MV-4-11 (cell line): ENCODE results near the gene FKRP.

ENCODE experiments used
- DNase-seq: peaks from one replicate; lab custom pipeline; 2025; lab: John Stamatoyannopoulos, UW

The FKRP gene

GRCh38 chr19:46719629-46720502 lies 26.0 kb upstream of the FKRP start:
- DNase-seq: no peak

- DNase-seq: no peak
Measured at GRCh38 chr19:46720503-46721239, 25.2 kb upstream of the FKRP start.

GRCh38 chr19:46721269-46722003 lies 24.4 kb upstream of the FKRP start:
- no peak for DNase-seq

- no peak for DNase-seq
Measured at GRCh38 chr19:46722004-46722380, 23.9 kb upstream of the FKRP start.

GRCh38 chr19:46722421-46723022 lies 23.3 kb upstream of the FKRP start:
- no peak for DNase-seq

- DNase-seq: no peak
Measured at GRCh38 chr19:46723023-46723461, 22.8 kb upstream of the FKRP start.

GRCh38 chr19:46723471-46723870 lies 22.4 kb upstream of the FKRP start:
- DNase-seq: no peak

GRCh38 chr19:46724468-46724867 lies 21.4 kb upstream of the FKRP start:
- DNase-seq: no peak

GRCh38 chr19:46725036-46725820 lies 20.6 kb upstream of the FKRP start:
- DNase-seq: no peak

GRCh38 chr19:46725859-46726393 lies 19.9 kb upstream of the FKRP start:
- DNase-seq: no peak

- DNase-seq: no peak
Measured at GRCh38 chr19:46726551-46726950, 19.3 kb upstream of the FKRP start.

- no peak for DNase-seq
Measured at GRCh38 chr19:46726971-46727501, 18.8 kb upstream of the FKRP start.

- no peak for DNase-seq
Measured at GRCh38 chr19:46727757-46728156, 18.1 kb upstream of the FKRP start.

GRCh38 chr19:46728208-46728607 lies 17.6 kb upstream of the FKRP start:
- DNase-seq: no peak

GRCh38 chr19:46728693-46729339 lies 17.0 kb upstream of the FKRP start:
- peak; percentile 52 for DNase-seq

GRCh38 chr19:46729696-46730095 lies 16.2 kb upstream of the FKRP start:
- no peak for DNase-seq

- DNase-seq: no peak
Measured at GRCh38 chr19:46730187-46730586, 15.7 kb upstream of the FKRP start.

GRCh38 chr19:46730595-46730994 lies 15.3 kb upstream of the FKRP start:
- DNase-seq: no peak

- peak; percentile 99 for DNase-seq
Measured at GRCh38 chr19:46731007-46731501, 14.8 kb upstream of the FKRP start.

GRCh38 chr19:46731584-46731983 lies 14.3 kb upstream of the FKRP start:
- peak; percentile 79 for DNase-seq
